Measurements from ENCODE around the gene ALOX5AP.

- TF ChIP-seq CTCF (IDR thresholded peaks at IDR 0.05 in 2 of 3, conservative IDR thresholded peaks at IDR 0.05 in 1 of 3; ENCODE audit: control insufficient read depth in 2 of 3, extremely low read depth in 1 of 3, insufficient read depth in 1 of 3, low read depth in 3 of 3, low read length in 3 of 3) (no peak), RFX5 (IDR thresholded peaks at IDR 0.05; ENCODE audit: low read depth, low read length) (no peak), EZH2 (IDR thresholded peaks at IDR 0.05; ENCODE audit: borderline replicate concordance, control insufficient read depth, low read depth, low read length) (no peak), SREBF2 (IDR thresholded peaks at IDR 0.05; ENCODE audit: low read length) (no peak), TBL1XR1 (IDR thresholded peaks at IDR 0.05; ENCODE audit: low read depth, low read length) (no peak), REST (IDR thresholded peaks at IDR 0.05; ENCODE audit: low read depth, low read length) (no peak)
Observed at GRCh38 chr13:30785191-30785850, 50.0 kb downstream of the ALOX5AP start.

Data from GM12878 (cell line).